ENCODE measurements around the gene GNG3. TPM values are rescaled to one million over a fixed set of nuclear protein-coding genes. Genes with fewer than 3 reads are reported as not detected.

GNG3 gene
- total RNA-seq, 1 experiment from 2014 or later, result not detected

DNA sequence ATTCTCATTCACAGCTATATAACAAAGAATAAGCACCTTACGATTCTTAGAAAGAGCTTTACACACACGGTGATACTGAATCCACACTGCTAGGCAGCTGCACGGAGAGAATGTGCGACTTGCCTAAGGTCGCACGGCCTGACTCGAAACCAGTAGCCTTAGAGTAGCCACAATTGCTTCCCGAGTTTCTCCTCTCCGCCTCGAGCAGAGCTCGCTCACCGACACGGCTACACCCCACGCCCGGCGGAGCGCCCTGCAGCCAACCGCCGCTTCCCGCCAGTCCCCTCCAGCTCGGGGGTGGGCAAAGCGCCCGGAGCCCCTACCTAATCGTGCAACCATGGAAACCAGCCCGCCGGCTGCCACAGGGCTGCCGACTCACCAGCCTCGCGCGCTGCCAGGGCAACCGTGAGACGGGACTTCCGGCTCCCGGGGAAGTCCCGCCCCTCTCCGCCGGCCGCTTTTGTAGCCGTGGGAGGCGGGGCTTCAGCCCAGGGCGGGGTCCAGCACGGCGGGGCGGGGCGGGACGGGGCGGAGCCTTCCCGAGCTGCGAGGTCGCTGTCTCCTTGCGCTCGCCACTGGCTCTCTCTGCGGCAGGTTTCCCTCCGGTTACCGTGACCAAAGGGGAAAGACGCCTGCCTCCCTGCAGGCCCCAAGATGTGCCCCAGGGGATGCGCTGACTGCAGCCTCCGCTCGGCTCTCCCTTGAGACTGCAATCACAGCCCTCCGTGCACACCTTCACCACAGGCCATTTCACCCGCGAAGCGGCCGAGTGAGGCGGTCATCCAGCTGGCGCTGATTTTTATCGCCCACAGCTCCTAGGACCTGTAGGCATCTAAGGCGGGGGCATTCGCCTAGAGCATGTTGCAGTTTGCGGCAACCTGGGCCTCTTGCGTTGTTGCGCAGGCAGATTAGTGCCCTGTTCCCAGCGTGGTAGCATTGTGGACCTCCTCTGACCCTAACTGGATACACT, 1.3 kb upstream of the GNG3 start:
- H3K27me3 Mint-ChIP-seq (ENCODE audit: insufficient read depth, unreplicated experiment), result no peaks in the 10 kb centered on the region
- CTCF ChIA-PET, result interaction anchor here (0.6 to 7.0 kb wide), 6 partner anchors 13 to 1108 kb away, joined by 3 to 38 read pairs (median 3); no protein-coding TSS in a partner anchor
- H3K36me3 Mint-ChIP-seq (ENCODE audit: insufficient read depth, unreplicated experiment), result peaks cover 43% of the 10 kb centered on the region
- peaks cover 25% of the 10 kb centered on the region for H3K4me1 Mint-ChIP-seq (ENCODE audit: insufficient read depth, unreplicated experiment)
- no peaks in the 10 kb centered on the region for H3K9me3 Mint-ChIP-seq (ENCODE audit: unreplicated experiment)
- peak overlapping the region; percentile 92 for H3K4me3 Mint-ChIP-seq (ENCODE audit: unreplicated experiment)
- intact Hi-C loops (cut with micrococcal nuclease), result no loop called here
- POLR2A ChIA-PET, result interaction anchor here (0.6 to 15.7 kb wide), 31 partner anchors 9 to 313 kb away, joined by 3 to 197 read pairs (median 4); partner anchors contain the start of genes B3GAT3, C11orf98, CSKMT and EEF1G
- TF ChIP-seq CTCF (IDR thresholded peaks at IDR 0.05; ENCODE audit: unreplicated experiment), result no peak
- peak; percentile 91 for DNase-seq (ENCODE audit: unreplicated experiment)
- peak overlapping the region; percentile 94 for H3K27ac Mint-ChIP-seq (ENCODE audit: low read depth, unreplicated experiment)
- BruUV-seq (replicated peaks), result no TSS peak

GRCh38 chr11:62706850-62707247, 627 bp upstream of the GNG3 start:
- Mint-ChIP-seq H3K9me3 (ENCODE audit: unreplicated experiment) (no peaks in the 10 kb centered on the region), H3K4me1 (ENCODE audit: insufficient read depth, unreplicated experiment) (peaks cover 25% of the 10 kb centered on the region), H3K4me3 (ENCODE audit: unreplicated experiment) (peak overlapping the region; percentile 58), H3K27me3 (ENCODE audit: insufficient read depth, unreplicated experiment) (no peaks in the 10 kb centered on the region), H3K36me3 (ENCODE audit: insufficient read depth, unreplicated experiment) (peaks cover 44% of the 10 kb centered on the region), H3K27ac (ENCODE audit: low read depth, unreplicated experiment) (no peak overlapping the region)
- intact Hi-C loops (cut with micrococcal nuclease), result no loop called here
- POLR2A ChIA-PET, result interaction anchor here (1.0 to 15.7 kb wide), 11 partner anchors 15 to 137 kb away, joined by 3 to 197 read pairs (median 6); partner anchors contain the start of genes B3GAT3, HNRNPUL2, INTS5 and MTA2
- no peak for DNase-seq (ENCODE audit: unreplicated experiment)
- CTCF ChIA-PET, result interaction anchor here (0.6 to 7.0 kb wide), 6 partner anchors 13 to 1130 kb away, joined by 3 to 38 read pairs (median 4); no protein-coding TSS in a partner anchor
- BruUV-seq (replicated peaks), result no TSS peak
- TF ChIP-seq CTCF (IDR thresholded peaks at IDR 0.05; ENCODE audit: unreplicated experiment), result no peak

GRCh38 chr11:62708392-62708791, 916 bp downstream of the GNG3 start:
- no peak for DNase-seq (ENCODE audit: unreplicated experiment)
- H3K4me3 Mint-ChIP-seq (ENCODE audit: unreplicated experiment), result peak overlapping the region; percentile 91
- BruUV-seq (replicated peaks), result no TSS peak
- CTCF ChIA-PET, result interaction anchor here (0.5 to 7.0 kb wide), 8 partner anchors 12 to 1563 kb away, joined by 3 to 33 read pairs (median 3); partner anchors contain the start of gene TMEM179B
- H3K9me3 Mint-ChIP-seq (ENCODE audit: unreplicated experiment), result no peaks in the 10 kb centered on the region
- intact Hi-C loops (cut with micrococcal nuclease), result no loop called here
- no peaks in the 10 kb centered on the region for H3K27me3 Mint-ChIP-seq (ENCODE audit: insufficient read depth, unreplicated experiment)
- peaks cover 49% of the 10 kb centered on the region for H3K36me3 Mint-ChIP-seq (ENCODE audit: insufficient read depth, unreplicated experiment)
- H3K27ac Mint-ChIP-seq (ENCODE audit: low read depth, unreplicated experiment), result peak overlapping the region; percentile 98
- POLR2A ChIA-PET, result interaction anchor here (0.7 to 15.7 kb wide), 14 partner anchors 10 to 151 kb away, joined by 3 to 197 read pairs (median 7); partner anchors contain the start of genes C11orf98, CSKMT, EEF1G and HNRNPUL2
- no peak for TF ChIP-seq CTCF (IDR thresholded peaks at IDR 0.05; ENCODE audit: unreplicated experiment)
- peaks cover 25% of the 10 kb centered on the region for H3K4me1 Mint-ChIP-seq (ENCODE audit: insufficient read depth, unreplicated experiment)

GRCh38 chr11:62708793-62709192, 1.3 kb downstream of the GNG3 start:
- ChIA-PET POLR2A (interaction anchor here (0.7 to 15.7 kb wide), 14 partner anchors 10 to 151 kb away, joined by 3 to 197 read pairs (median 7); partner anchors contain the start of genes C11orf98, CSKMT, EEF1G and HNRNPUL2), CTCF (interaction anchor here (0.5 to 7.0 kb wide), 4 partner anchors 12 to 98 kb away, joined by 3 to 33 read pairs (median 3); no protein-coding TSS in a partner anchor)
- Mint-ChIP-seq H3K4me1 (ENCODE audit: insufficient read depth, unreplicated experiment) (peaks cover 25% of the 10 kb centered on the region), H3K9me3 (ENCODE audit: unreplicated experiment) (no peaks in the 10 kb centered on the region), H3K27ac (ENCODE audit: low read depth, unreplicated experiment) (peak overlapping the region; percentile 98), H3K4me3 (ENCODE audit: unreplicated experiment) (peak overlapping the region; percentile 91), H3K27me3 (ENCODE audit: insufficient read depth, unreplicated experiment) (no peaks in the 10 kb centered on the region), H3K36me3 (ENCODE audit: insufficient read depth, unreplicated experiment) (peaks cover 49% of the 10 kb centered on the region)
- BruUV-seq (replicated peaks), result no TSS peak
- no peak for TF ChIP-seq CTCF (IDR thresholded peaks at IDR 0.05; ENCODE audit: unreplicated experiment)
- no peak for DNase-seq (ENCODE audit: unreplicated experiment)
- intact Hi-C loops (cut with micrococcal nuclease), result no loop called here

All from MCF 10A (cell line).